Occipital lobe (tissue), 2 donors: ENCODE measurements around the gene TWF2. TPM values are rescaled to one million over a fixed set of nuclear protein-coding genes. Genes with fewer than 3 reads are reported as not detected.
"Not testable (repeated sequence)": the region's sequence is repeated elsewhere in the genome, so short reads cannot be mapped to it uniquely, and the experiment has no call there.

Source experiments
- DNase-seq: peaks from one replicate; lab custom pipeline; 2025; lab: John Stamatoyannopoulos, UW
- total RNA-seq: library from RNA; depleted of rRNA; stranded (reverse); fragments of >200 nt; gene quantifications from one replicate; pipeline ENCODE4 v1.2.3, GENCODE V29; 2014

The TWF2 gene
- total RNA-seq: 24.8 TPM

DNA sequence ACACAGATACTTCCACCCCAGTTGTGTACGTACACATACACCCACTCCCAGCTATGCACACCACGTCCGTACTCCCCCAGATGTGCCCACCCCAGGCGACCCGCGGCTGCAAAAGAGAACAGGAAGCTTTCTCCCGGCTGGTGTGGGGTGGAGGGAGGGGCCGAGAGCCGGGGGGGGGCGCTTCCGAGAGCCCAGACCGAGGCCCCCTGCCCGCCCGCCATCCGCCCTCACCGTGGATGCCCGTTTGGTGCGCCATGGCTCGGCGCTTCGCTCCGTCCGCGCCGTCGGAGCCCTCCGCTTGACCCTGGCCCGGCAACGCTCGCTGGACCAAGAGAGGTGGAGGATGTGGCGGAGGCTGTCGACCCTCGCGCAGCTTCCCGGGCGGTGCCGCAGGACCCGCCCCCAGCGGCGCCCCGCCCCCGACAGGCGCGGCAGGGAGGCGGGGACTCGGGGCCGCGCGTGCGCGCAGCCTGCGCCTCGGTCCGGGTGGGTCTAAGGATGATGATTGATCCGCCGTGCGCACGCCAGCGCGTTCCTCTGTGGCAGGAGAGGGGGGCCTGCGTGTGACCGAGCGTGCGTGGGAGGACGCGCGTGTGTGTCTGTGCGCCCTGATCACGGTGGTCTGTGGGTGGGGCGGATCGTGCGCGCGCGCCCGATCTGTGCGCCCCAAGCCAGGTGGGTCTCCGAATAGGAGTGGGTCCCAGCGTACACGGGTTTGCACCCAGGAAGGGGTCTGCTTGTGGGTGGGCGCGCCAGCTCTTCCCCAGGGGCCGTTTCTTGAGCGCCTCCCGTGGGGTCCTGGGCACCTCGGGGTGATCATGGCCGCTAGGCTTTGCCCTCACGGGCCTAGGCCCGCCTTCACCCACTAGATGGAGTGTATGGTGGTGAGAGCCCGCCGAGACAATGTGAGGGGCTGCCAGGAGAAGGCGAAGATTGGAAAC, at the start of gene TWF2:
Gene TWF2, minus strand, starts transcription at position 398 of the 941 bp plus-strand sequence. Its CDS starts 142 bp downstream, at position 256.
- peak; percentile 69 for DNase-seq

DNA sequence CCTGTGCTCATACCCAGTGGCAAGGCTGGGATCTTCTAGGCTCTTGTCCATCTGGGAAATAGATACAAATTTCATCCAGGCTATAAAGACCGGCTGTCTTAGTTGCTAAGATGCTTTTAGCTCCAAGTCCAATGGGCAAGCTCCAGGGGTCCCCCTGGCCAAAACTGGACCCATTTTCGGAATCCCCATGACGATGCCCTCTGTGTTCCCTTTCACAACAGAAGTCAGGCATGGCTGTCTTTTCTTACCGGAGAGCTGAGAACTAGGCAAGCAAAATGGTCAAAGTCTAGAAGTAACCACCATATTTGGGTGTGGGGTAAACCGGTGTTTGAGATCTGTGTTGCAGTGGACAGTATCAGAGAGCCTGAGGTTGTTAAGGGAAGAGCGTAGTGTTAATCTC, 49.7 kb upstream of the TWF2 start:
- DNase-seq: no peak

DNA sequence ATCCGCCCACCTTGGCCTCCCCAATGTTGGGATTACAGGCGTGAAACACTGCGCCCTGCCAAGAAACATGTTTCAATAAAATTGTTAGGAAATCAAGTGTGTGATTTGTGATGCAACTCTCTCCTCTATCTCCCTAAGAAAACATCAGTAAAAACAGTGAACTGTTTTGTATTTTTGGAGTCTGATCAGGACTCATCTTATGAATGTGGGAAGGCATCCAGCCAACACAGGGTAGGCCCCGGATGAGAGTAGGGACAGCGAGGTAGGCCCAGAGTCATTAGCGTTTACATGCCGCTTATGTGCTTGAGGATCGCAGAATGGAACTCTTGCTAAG, 47.8 kb upstream of the TWF2 start:
- no peak for DNase-seq

DNA sequence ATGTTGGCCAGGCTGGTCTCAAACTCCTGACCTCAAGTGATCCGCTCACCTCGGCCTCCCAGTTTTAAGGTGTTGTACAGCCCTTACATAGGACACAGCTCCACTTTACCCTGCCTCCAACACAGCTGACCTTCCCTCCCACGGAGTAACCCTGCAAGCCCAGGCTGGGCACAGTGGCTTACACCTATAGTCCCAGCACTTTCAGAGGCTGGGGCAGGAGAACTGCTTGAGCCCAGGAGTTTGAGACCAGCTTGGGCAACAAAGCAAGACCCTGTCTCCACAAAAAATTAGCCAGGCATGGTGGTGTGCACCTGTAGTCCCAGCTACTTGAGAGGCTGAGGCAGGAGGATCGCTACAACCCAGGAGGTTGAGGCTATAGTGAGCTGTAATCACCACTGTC, 45.1 kb upstream of the TWF2 start:
- not testable (repeated sequence) for DNase-seq

DNA sequence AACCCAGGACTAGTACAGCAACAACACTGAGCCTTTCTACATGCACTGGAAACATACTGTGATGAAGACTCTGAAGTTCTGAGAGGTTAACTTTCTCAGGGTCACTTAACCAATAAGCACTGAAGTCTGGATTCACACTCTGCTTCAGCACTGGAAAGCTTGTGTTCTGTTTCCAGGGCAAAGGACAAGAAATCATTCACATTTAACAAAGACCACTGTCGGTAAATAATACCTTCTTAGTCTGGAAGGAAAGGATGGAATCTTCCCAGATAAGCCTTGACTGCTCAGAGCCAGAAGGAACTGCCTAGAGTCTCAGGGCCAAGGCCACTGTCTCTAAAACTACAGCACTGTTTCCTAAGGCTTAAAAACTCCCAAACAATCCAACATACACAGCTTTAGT, 44.3 kb upstream of the TWF2 start:
- DNase-seq: no peak

DNA sequence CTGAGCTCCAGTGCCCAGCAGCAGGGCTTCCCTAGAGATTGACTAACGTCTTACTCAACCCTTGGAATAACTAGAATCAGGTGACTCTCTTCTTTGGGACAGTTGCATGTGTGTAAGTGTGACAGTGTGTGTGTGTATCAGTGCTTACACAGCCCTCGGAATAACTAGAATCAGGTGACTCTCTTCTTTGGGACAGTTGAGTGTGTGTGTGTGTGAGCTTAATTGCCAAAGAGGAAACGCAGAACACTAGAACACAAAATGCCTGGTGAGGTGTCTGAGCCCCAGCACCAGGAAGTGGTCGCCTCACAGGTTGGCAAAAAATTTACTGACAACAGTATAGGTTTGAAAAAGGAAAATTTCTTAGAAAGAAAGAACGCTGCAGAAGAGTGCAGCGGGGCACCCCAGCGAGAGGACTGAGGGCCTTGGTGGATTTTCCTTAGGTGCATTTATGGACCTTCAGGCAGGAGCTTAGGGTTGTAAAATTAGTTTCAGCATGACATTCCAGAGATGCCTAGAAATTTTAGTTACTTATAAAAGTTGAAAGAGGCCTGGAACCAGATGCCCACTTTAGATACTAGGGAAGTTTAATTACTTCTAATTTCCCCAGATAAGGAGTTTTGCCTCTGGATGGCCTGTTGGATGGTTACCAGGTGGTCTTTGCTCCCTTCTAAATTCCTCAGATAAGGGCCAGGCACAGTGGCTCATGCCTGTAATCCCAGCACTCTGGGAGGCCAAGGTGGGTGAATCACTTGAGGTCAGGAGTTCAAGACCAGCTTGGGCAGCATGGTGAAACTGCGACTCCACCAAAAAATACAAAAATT, 43.2 kb upstream of the TWF2 start:
- no peak for DNase-seq

DNA sequence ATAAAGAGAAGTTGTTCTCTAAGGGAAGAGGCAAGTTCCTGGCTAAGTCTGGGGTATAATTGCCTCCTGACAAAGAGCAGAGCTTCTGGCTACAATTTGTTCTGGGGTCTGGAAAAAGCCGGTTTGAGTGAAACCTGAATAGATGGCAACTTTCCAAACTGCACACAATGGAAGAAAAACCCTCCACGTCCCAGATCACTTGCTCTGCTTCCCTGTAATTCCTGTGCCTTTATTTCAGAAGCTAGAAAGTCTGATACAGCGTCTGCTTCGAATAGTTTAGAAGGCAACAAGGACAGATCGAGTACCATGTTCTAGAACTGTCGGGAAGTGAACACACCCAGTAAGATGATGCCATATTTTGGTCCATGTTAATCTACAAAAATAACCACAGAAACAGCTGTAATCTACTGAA, 41.1 kb upstream of the TWF2 start:
- no peak for DNase-seq

DNA sequence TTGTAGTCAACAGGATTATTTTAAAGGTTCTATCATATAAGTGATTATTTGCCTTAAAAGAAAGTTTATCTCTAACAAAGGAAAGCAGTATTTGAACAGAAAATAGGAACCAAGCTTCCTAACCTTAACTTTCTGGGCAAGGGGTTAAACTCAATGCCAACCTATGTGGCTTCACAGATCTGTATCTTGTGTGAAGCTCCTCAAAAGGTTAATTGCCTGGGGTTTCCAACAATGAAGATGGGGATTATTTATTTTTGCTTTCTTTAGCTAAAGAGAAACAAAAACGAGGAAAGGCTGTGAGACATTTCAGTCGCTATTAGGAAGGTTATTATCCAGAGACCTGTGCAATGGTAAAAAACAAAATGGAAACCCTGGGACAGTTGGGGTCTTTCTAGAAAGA, 40.6 kb upstream of the TWF2 start:
- DNase-seq: no peak

DNA sequence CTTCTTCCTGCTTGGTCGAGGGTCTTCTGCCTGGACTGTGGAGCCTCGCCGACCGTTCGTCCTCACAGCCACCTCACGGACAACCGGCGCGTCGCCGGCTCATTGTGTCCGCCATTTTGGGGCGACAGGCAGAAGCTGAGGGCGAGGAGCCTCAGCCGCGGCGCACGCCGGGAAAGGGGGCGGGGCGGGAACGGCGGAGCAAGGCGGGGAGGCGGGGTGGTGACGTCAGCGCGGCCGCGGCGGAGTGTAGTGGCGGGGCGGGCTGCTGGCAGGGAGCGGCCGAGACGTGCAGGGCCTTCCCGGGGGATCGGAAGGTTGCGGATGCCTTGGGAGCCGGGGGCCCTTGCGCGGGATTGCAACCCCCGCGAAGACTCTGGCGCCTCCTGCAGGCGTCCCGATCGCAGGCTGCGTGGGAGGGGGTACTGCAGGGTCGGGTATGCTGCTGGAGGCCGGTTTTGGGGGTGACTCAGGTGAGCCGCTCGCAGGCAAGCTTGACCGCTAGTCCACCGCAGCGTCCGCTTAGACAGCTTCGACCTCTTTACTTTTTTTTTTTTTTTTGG, 39.6 kb upstream of the TWF2 start, which contains the start of gene WDR82:
Gene WDR82, minus strand, starts transcription at position 140 of the 560 bp plus-strand sequence. CDS start 288 bp downstream, outside the sequence.
- DNase-seq: peak; percentile 91

DNA sequence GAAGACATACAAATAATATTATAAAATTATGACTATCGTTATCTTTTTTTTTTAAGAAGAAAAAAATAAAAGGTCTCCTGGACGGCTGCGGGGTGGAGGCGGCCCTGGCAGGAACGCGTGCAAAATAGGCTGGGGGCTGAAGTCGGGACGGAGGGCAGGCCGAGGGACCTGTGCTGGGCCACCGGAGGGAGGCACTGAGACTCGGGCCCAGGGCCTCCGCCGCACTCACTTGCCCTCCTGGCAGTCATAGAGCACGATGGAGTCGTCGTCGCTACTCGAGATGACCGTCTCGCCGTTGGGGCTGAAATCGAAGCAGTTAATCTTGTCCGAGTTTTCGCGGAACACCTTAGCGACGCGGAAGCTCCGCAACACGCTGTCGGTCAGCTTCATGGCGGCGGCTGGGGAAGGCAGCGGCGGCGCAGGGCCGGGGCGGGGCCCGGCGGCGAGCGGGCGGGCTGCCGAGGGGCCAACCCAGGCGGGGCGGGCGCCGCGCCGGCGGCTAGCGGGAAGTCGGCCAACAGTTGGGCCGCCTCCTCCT, 39.1 kb upstream of the TWF2 start:
- DNase-seq: peak; percentile 55

DNA sequence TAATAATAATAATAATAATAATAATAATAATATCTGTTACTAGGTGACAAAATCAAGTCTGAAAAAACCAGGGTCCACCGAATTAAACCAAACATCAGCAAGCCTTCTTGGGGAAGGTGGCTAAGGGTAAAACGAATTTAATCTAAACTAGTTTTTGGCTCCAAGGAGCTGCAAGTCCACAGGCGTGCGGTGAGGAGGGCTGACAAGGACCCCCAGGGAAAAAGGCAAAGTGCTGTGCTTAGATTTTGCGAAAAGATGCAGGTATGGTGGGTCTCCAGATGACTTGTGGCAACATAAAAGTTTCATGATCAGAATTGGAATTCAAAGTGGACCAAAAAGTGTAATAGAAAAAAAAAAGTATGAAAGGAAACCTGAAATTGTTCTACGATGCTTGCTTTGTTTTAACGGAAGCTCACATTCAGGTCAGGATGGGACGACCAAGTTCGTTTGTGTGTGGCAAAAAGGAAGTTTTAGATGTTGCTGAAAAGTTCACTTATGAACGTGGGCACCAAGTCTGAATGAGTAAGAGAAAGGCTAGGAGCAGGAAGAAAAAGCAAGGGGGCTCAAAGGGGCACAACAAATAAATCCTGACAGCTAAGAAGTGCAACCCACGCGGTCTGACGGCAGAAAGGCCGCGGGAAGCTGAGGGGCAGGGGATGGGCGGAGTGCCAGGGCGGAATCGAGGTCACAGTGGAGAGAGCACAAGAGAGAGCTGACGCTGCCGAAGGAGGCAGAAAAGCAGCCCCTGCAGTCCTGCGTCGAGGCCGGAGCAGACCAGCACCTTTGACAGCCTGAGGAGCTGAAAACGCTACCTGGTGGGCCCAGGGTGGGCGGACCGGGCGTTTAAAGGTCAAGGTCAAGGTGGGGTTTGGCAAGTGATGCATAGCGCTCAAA, 38.4 kb upstream of the TWF2 start:
- peak; percentile 33 for DNase-seq

DNA sequence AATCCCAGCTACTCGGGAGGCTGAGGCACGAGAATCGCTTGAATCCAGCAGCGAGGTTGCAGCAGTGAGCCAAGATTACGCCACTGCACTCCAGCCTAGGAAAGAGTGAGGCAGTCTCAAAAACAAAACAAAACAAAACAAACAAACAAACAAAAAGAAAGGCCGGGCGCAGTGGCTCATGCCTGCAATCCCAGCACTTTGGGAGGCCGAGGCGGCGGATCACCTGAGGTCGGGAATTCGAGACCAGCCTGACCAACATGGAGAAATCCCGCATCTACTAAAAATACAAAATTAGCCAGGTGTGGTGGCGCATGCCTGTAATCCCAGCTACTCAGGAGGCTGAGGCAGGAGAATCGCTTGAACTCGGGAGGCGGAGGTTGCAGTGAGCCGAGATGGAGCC, 35.8 kb upstream of the TWF2 start:
- DNase-seq: not testable (repeated sequence)

DNA sequence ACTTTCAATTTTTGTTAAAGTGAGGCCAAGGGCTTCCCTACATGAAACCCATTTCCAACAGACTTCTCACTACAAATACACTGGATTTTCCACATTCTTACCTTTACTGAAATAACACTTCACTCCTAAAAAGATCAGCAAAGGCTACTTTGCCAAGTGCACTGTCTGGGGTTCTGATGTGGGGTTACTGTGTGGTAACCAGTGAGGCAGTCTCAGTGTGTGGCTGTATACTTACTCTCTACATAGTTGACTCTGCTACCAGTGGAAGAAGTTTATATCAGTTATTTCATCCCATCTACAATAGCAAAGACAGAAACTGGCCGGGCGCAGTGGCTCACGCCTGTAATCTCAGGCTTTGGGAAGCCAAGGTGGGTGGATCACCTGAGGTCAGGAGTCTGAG, 33.9 kb upstream of the TWF2 start:
- no peak for DNase-seq

DNA sequence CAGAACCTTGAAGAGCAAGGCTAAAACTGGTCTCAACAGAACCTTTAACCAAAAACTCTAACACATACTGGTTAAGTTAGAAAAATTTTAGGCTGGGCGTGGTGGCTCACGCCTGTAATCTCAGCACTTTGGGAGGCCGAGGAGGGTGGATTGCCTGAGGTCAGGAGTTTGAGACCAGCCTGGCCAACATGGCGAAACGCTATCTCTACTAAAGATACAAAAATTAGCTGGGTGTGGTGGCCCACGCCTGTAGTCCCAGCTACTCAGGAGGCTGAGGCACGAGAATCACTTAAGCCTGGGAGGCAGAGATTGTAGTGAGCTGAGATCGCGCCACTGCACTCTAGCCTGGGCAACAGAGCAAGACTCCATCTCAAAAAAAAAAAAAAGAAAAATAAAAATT, 33.2 kb upstream of the TWF2 start:
- not testable (repeated sequence) for DNase-seq

DNA sequence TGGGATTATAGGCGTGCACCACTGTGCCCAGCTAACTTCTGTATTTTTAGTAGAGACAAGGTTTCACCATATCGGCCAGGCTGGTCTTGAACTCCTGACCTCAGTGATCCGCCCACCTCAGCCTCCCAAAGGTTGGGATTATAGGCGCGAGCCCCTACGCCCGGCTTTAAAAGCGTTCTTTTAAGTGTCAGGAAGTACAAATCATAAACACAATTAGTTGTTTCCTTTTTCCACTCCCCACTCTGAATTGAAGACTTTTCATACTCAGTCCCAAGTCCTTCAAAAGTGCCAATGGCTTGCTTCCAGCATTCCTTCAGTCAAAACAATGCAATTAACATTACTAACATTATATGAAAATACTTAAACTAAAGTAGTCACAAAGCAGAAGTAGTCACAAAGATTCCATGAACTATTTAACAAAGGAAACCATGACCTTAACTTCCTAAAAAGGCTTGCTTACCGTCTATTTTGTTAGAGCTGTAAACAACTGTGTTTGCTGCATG, 31.3 kb upstream of the TWF2 start:
- DNase-seq: no peak

DNA sequence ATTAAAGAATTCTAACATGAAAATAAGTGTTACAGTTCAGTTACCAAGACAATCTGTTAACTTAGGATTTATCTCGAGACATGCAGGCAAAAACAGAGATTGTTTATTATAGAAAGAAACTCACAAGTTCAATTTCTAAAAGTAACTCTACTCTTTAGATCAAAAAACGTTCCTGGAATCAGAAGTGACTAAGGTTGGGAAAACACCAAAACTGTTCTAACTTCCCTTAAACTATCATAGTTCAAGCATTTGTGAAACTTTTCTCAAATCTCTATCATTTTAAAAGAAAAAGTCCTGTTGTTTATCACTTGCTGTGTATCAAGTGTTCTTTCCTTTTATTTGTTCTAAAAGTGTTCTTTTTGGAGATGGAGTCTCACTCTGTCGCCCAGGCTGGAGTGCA, 30.8 kb upstream of the TWF2 start:
- DNase-seq: no peak

DNA sequence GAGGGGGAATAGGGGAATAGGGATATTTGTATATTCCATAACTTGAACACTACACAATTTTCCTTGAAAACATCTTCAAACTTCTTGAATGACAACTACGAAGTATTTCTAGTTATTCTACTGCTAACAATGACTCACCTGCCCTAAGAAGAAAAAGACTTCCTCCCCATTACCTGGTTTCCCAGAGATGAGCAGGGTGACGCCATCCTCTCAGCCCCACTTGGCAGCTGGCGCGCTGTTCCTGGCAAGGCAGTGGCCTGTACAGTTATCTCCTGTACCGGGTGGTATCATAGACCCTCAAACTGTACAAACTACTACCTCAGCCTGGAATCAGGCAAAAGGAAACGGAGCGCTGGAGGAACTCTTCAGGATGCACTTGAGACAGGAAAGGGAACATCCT, 29.1 kb upstream of the TWF2 start:
- DNase-seq: no peak

DNA sequence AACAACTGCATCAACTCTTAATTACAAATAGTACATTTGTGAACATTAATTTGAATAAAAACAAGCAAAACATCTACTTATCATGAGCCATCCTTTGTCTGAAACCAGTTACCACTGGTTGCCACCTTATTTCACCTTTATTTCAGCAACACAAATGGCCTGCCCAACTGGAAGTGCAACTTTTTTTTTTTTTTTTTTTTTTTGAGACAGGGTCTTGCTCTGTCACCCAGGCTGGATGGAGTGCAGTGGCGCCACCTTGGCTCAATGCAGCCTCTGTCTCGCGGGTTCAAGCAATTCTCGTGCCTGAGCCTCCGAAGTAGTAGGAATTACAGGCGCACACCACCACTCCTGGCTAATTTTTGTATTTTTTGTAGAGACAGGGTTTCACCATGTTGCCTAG, 26.4 kb upstream of the TWF2 start:
- no peak for DNase-seq

DNA sequence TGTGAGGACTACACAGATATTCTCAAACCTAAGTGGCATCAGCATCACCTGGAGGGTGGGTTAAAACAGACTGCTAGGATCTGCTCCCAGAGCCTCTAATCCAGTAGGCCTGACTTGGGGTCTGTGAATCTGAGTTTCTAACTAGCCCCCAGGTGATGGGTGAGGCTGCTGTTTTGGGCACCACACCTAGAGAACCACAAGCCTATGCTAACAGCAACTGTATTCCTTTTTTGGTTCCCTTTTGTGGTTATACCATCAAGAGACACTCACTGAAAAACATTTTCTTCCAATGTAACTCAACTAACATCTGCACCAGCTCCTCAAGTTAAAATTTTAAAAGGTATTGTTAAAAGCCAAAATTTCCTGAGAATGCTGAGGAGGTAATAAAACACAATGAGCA, 23.5 kb upstream of the TWF2 start:
- DNase-seq: no peak

DNA sequence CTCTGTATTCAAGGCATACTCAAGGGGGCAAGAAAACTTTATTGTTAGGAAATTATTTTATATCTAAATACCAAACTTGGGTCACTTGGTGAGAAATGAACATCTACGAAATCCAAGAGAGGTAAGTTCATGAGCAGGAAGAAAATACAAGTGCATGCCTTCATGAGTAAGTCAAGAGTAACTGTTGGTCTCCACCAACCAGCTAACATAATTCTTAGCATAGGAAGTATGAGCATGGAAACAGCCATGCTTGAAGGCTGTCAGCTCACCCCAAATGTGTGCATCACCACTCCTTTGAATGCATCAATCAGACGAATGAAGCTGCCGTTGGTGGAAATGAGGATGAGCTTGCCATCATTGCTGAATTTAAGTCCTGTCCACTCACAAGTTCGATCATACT, 20.5 kb upstream of the TWF2 start:
- no peak for DNase-seq

DNA sequence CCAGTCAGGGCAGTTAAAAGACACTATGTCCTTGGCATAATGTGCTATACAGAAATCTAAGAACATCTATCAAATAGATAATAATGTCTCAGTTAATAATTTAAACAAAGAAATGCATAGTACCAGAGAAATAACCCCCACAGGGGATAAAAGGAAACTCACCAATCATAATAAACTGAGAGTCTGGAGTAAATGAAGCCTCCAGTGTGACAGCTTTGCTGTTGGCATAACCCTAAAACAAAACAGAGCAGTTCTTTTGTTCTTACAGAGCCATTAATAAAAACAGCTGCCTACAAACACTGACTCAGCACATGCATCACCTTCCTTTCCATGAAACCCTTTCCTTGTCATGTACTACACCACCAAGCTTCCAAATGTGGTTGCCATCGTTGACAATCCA, 20.1 kb upstream of the TWF2 start:
- no peak for DNase-seq
